Gastrocnemius medialis (tissue), 4 donors: ENCODE data around the gene CMTM5.

ENCODE experiments used
- POLR2A ChIP-seq, 2 donors: fragments of 450-650 bp; IDR thresholded peaks; one replicate each; pipeline ENCODE4 v1.6.1; 2017; ENCODE audit warnings: antibody characterized with exemption in 2 of 2, mild to moderate bottlenecking in 2 of 2, moderate library complexity in 2 of 2
- TF ChIP-seq, protein P1 (sequence below), 5 experiments: fragments of 450-650 bp in 3 of 5; fragments of 200-600 bp in 2 of 5; sonication (generic) in 2 of 5; IDR thresholded peaks in 4 of 5; conservative IDR thresholded peaks in 1 of 5; 1 replicate in 4 of 5; 2 replicates in 1 of 5; pipeline ENCODE4 v1.5.1; 2016 to 2019; ENCODE audit warnings: antibody characterized with exemption in 5 of 5, mild to moderate bottlenecking in 3 of 5, moderate library complexity in 3 of 5

DNA sequence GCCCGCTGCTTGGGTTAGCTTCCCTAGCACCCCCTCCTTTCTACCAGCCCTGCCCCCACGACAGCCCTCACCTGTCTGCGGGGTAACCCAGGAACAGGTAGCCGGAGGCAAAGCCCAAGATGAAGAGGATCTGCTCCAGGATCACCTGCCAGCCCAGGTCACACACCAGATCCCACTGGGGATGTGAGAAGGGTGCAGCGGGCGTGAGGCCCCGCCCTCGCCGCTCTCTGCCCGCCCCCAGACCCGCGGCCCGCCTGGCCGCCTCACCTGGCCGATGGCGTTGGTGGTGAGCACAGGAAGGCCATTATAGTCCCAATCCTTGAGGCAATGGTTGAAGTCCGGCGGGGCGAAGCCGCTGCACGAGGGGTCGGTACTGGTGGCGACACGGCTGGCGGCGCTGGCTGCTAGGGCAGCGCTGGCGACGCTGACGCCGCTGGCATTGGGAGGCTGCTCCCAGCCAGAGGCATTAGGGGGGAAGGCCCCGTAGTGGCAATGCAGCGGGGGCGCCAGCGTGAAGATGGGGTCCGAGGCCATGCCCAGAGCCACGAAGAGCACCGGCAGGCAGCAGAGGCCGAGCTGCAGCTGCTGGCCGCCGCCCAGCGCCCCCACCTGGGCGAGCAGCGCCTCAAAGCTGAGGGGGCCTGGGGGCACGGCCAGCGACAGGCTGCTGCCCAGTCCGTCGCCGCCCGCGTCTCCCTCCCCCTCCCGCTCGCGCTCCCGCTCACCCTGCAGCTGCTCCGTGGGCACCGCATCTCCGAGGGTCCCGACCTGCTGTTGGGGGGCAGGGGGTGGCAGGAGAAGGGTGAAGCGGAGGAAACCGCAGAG is 25.0 kb upstream of the CMTM5 start:
- TF ChIP-seq, protein P1, sequence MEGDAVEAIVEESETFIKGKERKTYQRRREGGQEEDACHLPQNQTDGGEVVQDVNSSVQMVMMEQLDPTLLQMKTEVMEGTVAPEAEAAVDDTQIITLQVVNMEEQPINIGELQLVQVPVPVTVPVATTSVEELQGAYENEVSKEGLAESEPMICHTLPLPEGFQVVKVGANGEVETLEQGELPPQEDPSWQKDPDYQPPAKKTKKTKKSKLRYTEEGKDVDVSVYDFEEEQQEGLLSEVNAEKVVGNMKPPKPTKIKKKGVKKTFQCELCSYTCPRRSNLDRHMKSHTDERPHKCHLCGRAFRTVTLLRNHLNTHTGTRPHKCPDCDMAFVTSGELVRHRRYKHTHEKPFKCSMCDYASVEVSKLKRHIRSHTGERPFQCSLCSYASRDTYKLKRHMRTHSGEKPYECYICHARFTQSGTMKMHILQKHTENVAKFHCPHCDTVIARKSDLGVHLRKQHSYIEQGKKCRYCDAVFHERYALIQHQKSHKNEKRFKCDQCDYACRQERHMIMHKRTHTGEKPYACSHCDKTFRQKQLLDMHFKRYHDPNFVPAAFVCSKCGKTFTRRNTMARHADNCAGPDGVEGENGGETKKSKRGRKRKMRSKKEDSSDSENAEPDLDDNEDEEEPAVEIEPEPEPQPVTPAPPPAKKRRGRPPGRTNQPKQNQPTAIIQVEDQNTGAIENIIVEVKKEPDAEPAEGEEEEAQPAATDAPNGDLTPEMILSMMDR (IDR thresholded peaks at IDR 0.05 in 4 of 5, conservative IDR thresholded peaks at IDR 0.05 in 1 of 5) = no peak
- no peak for TF ChIP-seq POLR2A (IDR thresholded peaks at IDR 0.05)
